Umbilical cord (tissue), 2 donors: ENCODE measurements around the gene COA4. TPM values are rescaled to one million over a fixed set of nuclear protein-coding genes. Genes with fewer than 3 reads are reported as not detected.

Source experiments
- DNase-seq: peaks from one replicate; pipeline ENCODE4 v3.0.0-alpha.2; 2015; ENCODE audit warnings: low spot score
- total RNA-seq: library from RNA; depleted of rRNA; stranded (reverse); fragments of >200 nt; gene quantifications from one replicate; pipeline ENCODE4 v1.2.3, GENCODE V29; 2014; ENCODE audit warnings: low replicate concordance; ENCODE audit not compliant: insufficient read depth

COA4 gene
- total RNA-seq, 1 donor from 2014 or later, result 35.6 TPM

DNA sequence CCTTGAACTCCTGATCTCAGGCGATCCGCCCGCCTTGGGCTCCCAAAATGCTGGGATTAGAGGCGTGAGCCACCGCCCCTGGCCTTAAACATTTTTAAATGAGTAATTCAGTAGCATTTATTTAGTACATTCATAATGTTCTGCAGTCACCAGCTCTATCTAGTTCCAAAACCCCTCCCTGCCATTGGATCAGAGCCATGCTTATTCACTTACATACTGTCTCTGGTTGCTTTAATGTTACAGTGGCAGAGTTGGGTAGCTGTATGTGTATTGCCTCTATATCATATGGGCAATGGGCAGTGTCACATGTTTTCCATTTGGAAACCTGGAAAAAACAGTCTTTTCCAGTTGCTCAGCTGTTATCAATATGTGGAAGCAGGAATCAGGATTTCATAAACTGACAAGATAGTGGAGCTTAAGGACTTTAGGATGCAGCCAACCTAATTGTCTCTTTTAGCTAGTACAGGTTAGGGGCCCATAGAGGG, 10.5 kb downstream of the COA4 start:
- peak; percentile 83 for DNase-seq

DNA sequence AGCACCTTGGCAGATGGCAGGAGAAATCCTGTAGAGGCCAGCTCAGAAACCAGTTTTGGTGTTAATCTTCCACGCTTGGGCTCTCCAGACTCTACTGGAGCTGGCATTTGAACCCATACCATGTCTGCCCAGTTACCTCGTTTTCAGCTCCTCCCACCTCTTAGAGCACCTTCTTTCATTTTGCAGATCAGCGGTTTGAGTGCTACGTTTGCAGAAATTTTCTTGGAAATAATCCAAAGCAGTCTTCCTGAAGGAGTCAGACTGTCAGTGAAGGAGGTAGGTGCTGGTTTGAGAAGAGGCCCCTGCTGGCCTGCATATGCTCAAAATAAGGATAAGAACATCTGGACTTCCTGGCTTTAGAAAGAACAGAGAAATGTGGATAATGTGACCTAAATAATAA, 13.7 kb downstream of the COA4 start:
- no peak for DNase-seq

DNA sequence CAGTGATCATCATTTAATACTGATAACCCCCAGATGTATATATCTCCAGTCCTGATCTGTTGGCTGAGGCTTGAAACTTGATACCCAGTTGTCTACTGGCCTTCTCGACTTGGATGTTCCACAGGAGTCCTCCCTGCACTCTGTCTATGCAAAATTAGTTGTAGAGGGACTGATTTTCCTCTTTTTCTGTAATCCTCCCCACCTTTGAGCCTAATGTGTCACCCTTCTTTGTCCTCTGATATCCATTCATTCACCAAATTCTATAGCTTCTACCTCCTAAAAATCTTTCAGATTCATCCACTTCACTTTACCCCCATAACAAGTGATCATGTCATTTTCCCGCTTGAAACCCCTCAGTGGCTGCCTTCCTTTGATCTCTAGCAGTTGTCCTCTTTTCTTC, 16.4 kb downstream of the COA4 start:
- no peak for DNase-seq

DNA sequence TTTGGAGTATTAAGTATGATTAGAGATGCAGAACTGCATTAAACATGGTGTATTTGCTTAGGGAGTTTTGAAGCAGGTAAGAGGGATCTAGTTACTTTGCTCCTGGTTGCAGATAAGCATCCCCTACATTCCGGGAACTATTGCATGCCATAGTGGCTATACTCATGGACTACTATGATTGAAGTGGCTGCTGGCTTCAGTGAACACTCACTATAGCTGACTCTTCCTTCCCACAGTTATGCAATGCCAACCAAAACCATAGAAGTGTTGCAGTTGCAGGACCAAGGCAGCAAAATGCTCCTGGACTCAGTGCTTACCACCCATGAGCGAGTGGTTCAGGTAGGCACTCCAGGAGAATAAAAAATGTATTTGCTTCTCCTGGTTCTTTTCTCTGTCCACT, 17.0 kb downstream of the COA4 start:
- DNase-seq, result no peak

DNA sequence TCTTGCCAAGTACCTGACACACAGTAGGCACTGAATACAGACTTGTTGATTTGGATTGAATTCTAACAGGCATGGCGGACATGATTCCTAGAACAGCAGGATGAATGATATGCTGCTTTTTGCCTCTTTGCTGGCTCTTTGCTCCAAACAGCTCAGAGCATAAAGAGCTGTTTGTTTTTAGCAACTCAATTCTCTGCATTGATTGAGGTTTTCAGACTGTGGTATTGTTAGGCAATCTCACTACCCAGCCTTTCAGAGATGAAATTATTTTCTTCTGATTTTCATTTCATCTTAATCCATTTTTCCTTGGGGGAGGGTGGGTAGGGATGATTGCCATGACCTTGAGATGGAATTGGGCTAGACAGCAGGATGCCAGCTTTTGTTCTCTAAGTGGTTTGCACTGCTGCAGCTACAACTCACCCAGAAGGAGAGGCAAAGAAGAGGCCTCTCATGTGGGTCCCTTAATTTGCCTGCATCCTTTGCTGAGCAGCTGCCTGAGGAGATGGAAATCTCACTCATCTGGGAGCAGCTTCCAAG, 20.5 kb downstream of the COA4 start:
- no peak for DNase-seq

DNA sequence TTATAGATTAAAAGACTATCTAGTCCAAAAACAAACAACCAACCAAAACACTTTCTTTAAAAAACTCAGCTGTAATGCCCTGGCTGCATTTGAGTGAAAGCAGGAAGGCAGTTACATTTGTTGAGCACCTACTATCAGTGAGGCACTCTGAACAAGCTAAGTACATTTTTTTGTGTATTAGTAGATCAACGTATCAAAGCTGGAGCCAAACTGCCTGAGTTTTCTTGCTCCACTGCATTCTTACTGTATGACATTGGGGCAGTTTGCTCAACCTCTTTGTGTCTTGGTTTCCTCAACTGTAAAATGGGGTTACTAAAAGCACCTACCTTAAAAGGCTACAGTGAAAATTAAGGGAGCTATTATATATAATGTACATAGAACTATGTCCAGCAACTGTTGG, 22.0 kb downstream of the COA4 start:
- no peak for DNase-seq

DNA sequence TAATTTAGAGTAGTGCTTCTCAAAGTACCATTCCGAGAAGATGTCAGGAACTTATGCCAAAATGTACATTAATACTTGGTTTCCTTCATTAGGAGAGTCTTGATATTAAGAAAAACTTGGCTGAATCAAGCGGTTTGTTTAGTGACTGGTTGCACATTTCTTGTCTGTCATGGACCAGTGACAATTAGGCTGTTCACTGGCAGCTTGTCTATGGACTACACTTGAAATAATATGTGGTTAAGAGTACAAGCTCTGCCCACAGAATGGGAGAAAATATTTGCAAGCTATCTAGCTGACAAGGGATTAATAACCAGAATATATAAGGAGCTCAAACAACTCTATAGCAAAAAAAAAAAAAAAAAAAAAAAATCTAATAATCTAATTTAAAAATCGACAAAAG, 24.6 kb downstream of the COA4 start:
- DNase-seq, result no peak

DNA sequence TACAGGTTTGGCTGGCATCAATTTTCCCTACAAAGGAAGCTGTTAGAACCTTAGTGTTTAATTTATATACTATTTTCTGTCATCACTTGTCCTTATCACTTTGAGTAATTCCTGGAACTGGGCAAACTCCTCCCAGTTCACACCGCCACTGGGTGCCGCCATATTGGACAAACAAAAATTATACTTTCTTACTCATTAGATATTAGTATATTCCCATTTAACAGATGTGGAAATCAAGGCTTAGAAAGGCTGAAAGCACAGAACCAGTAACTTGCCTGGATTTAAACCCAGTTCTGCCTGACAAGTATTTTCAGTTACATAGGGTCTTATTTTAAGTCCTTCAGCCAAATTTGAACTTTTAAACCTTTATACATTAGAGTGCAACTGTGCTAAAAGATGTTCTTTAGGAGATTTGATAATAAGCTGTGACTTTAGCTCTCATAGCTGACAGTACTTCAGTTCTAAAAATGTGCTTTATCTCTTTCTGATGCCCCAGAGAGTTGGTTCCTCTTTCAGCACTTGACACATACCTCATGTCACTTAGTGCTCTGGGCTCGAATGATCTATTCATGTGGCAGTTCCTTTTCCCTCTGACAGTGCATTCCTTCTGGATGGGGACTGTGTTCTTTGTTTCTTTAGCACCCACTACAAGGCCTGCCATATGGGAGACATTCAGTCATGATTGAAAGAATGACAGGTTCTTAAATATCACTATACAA, 25.4 kb downstream of the COA4 start:
- no peak for DNase-seq

DNA sequence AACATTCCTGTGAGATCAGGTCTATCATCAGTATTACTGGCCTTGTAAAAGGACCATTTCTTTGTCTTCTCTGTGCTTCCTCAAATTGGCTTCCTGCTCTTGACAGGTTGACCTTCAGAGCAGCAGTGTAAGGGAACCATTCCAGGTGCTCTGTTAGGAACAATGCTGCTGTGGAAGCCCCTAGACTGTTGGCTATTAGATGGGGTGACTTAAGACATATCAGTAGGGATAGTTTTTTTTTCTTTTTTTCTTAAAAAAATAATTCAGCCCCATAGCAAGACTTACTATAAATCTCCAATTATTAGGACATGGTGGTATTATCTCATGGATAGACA, 37.6 kb downstream of the COA4 start:
- no peak for DNase-seq

DNA sequence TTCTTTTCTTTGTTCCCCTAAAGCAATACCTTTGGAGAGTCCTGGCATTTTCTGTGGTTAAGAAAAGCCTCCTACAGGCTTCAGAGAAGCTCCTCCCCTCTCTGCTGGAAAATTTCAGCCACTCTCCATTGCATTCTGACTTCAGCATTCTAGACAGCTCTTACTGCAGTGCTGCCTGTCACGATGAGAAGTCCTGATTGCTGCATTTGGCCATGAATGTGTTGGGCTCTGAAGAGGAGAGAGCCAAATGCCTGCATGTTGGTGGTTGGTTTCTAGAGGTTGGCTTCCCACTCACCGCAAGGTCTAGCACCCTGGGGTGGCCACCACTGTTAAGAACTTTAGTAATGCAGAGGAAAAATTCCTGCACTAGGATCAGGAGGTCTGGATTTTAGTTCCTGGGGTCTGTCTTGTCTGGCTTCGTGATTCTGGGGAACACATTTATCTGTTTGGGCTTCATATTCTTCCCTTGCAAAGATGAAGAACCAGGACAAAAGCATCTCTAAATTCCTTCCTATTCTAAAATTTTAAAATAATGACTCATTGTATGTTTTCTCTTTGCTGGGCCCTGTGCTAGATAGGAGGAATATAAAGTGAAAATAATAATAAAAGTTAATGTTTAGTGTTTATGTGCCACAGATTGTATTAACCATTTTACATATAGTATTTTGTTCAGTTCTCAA, 38.1 kb downstream of the COA4 start:
- peak; percentile 41 for DNase-seq

DNA sequence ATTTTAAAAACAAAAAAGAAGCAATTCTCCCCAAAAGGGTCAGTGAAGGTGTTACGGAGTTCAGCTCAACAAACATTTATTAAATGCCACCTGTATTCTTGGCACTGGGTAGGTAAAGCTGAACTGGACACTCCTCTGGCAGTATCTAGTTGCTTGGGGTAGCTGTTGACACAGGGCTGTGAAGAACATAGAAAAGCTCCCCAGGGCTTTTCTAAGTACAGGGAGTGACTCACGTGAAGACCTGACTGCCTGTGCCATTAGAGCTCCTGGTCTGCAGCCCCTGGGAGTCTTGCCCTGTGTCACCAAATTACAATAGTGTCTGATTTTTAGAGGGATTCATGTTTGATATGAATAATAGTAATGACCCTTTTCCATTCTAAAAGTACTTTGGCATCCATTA, 43.6 kb downstream of the COA4 start:
- no peak for DNase-seq

DNA sequence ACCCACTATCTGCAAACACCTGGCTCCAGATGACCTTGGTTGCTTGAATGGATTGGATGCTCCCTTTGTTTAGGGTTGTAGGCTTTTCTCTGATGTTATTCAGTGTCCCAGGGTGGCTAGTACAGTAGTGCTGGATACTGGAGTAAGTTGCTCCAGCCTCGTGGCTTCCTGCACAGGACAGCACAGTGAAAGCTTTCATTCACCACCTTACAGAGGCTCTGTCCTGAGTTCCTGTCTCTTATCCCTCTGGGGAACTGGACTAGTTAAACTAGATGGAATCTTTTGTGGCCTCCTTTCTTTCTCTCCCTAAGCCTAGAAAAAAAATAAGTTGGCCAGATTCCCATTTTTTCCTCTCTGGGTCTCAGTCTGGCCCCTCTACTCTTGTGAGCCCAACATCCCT, 46.4 kb downstream of the COA4 start:
- DNase-seq, result no peak

Other genes starting within 250 kb of the COA4 start
- 5.5 TPM for gene PLEKHB1, start 230.3 kb downstream of the COA4 start, total RNA-seq
- gene RAB6A, start 115.8 kb downstream of the COA4 start, total RNA-seq, result 73.4 TPM
- gene MRPL48, start 89.0 kb downstream of the COA4 start, total RNA-seq, result 22.1 TPM
- gene PAAF1, start 153 bp upstream of the COA4 start, total RNA-seq, result 12.5 TPM
- 3.6 TPM for gene DNAJB13, start 74.2 kb upstream of the COA4 start, total RNA-seq
- 3.1 TPM for gene UCP2, start 106.0 kb upstream of the COA4 start, total RNA-seq
- gene UCP3, start 132.2 kb upstream of the COA4 start, total RNA-seq, result 0.24 TPM